K562 (cell line): Measurements from ENCODE around the gene BZW2. TPM values are rescaled to one million over a fixed set of nuclear protein-coding genes. Genes with fewer than 3 reads are reported as not detected.

Experiments used
- ETV6 ChIP-seq, 3 experiments: fragments of 150-350 bp in 1 of 3; sonication (generic) in 1 of 3; formaldehyde crosslinking in 1 of 3; IDR thresholded peaks; 2 replicates each; pipeline versions ENCODE4 v1.6.1 to v1.8.0; 2014 to 2022; ENCODE audit warnings: borderline replicate concordance in 2 of 3, low read depth in 2 of 3, antibody characterized with exemption in 1 of 3, low read length in 1 of 3, mild to moderate bottlenecking in 1 of 3, missing genetic modification reagents in 1 of 3
- FOXK1 ChIP-seq: sonication (generic); formaldehyde crosslinking; IDR thresholded peaks from 2 replicates; pipeline ENCODE4 v1.8.0; 2022; ENCODE audit warnings: missing genetic modification reagents, mild to moderate bottlenecking, borderline replicate concordance
- FOXP1 ChIP-seq: sonication (generic); formaldehyde crosslinking; IDR thresholded peaks from 2 replicates; pipeline ENCODE4 v1.8.0; 2022; ENCODE audit warnings: mild to moderate bottlenecking, missing genetic modification reagents
- MEIS2 ChIP-seq: fragments of 450-650 bp; IDR thresholded peaks from 2 replicates; pipeline ENCODE4 v1.6.1; 2014; ENCODE audit warnings: mild to moderate bottlenecking; ENCODE audit not compliant: partially characterized antibody
- NCOA1 ChIP-seq: fragments of 450-650 bp; IDR thresholded peaks from 2 replicates; pipeline ENCODE4 v1.6.1; 2016; ENCODE audit warnings: low read depth
- POLR2B ChIP-seq: fragments of 450-650 bp; IDR thresholded peaks from 2 replicates; pipeline ENCODE4 v1.6.1; 2018; ENCODE audit warnings: low read depth; ENCODE audit not compliant: partially characterized antibody
- RBM15 ChIP-seq: fragments of 200-400 bp; formaldehyde crosslinking; IDR thresholded peaks from 2 replicates; pipeline ENCODE4 v1.6.1; 2018; ENCODE audit warnings: mild to moderate bottlenecking, low read length, moderate library complexity; ENCODE audit not compliant: insufficient read depth
- RFX1 ChIP-seq: fragments of 450-650 bp; IDR thresholded peaks from 2 replicates; pipeline ENCODE4 v1.6.1; 2016; ENCODE audit warnings: mild to moderate bottlenecking, moderate library complexity
- RFX5 ChIP-seq: IDR thresholded peaks from 2 replicates; pipeline ENCODE4 v1.6.1; 2011; ENCODE audit warnings: low read depth, mild to moderate bottlenecking, improper control_type of control experiment, low read length
- YY1 ChIP-seq, 3 experiments: IDR thresholded peaks; 2 replicates each; pipeline ENCODE4 v1.6.1; 2011; ENCODE audit warnings: low read length in 2 of 3, mild to moderate bottlenecking in 2 of 3, moderate library complexity in 2 of 3, borderline replicate concordance in 1 of 3, control low read depth in 1 of 3, low read depth in 1 of 3; ENCODE audit not compliant: insufficient read depth in 3 of 3, insufficient replicate concordance in 2 of 3, control insufficient read depth in 1 of 3, insufficient read length in 1 of 3; ENCODE audit errors: extremely low read depth in 1 of 3
- ZBTB8A ChIP-seq: fragments of 450-650 bp; IDR thresholded peaks from 2 replicates; pipeline ENCODE4 v1.6.1; 2018; ENCODE audit warnings: mild to moderate bottlenecking, moderate library complexity; ENCODE audit not compliant: partially characterized antibody
- polyA plus RNA-seq, 8 experiments: library from polyadenylated mRNA; depleted of rRNA in 4 of 8; stranded (reverse) in 5 of 8; unstranded in 3 of 8; fragments of >200 nt; fragmentation: Nextera tagmentation in 2 of 8; fragmentation: Illumina TruSeq in 1 of 8; extraction: Ambion mirVana in 2 of 8; extraction: Trizol in 1 of 8; gene quantifications; 2 replicates each; pipeline versions ENCODE4 v1.2.1 to v1.2.3, GENCODE V29; 2011 to 2014; ENCODE audit warnings: inconsistent platforms in 1 of 8, missing spikeins in 1 of 8
- total RNA-seq, 7 experiments: library from RNA; depleted of rRNA in 6 of 7; stranded (reverse); fragments of >200 nt in 6 of 7; fragmentation: Illumina TruSeq in 2 of 7; extraction: Trizol in 2 of 7; gene quantifications; 2 replicates each; pipeline versions ENCODE4 v1.2.1 to v1.2.3, GENCODE V29; 2011 to 2021; ENCODE audit warnings: low replicate concordance in 1 of 7
- TF ChIP-seq, protein P1 (sequence below): fragments of 250-450 bp; sonication (Bioruptor Pico); IDR thresholded peaks from 2 replicates; pipeline ENCODE4 v1.5.0; 2021; ENCODE audit warnings: mild to moderate bottlenecking, moderate library complexity
- TF ChIP-seq, protein P2 (sequence below), 2 experiments: fragments of 450-650 bp; formaldehyde crosslinking in 1 of 2; IDR thresholded peaks; 2 replicates each; pipeline versions ENCODE4 v1.4.0 to v1.6.1; 2014 to 2020; ENCODE audit warnings: mild to moderate bottlenecking in 2 of 2, borderline replicate concordance in 1 of 2, low read depth in 1 of 2

BZW2 gene
- total and polyA plus RNA-seq, 9 of the 15 experiments (the other 6 are each of a cell fraction or from before 2014, with no cell fraction given): 140 to 316 (median 173) TPM

DNA sequence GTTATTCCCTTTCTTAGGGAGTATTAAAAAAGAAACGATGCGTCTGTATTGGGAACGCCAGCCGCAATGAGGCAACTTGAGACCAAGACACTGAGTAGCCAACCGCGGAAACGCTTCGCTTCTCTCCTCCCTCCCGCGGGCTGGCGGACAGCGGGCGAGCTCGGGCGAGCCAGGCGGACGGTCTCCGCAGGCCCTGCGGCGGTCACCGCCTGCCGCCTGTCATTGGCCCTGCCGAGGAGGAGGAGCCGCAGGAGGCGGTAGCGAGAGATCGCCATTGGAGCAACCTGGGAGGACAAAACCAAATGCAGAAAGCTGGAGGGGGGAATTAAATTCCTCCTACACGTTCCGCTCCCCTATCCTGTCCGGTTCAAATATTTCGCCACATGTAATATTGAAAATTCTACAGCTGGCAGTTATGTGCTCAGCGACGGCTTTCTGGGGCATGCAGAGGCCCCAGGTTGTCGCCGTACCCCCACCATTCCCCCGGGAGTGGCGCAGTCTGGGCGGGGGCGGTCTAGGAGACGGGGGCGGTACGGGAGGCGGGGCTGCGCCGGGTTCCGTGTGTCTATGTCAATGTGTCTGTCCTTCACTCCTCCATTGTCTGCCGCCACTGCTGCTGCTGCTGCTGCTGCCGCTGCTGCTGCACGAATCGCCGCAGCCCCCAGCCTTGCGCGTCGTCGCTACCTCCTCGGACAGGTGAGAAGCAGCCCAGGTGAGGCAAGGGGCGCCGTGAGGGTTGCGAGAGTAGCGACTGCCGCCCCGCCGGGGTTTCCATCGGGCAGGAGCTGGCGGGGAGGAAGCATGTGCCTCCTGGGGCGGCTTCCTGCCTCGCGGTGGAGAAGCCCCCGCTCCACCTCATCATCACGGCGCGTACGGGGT, at the start of gene BZW2, which contains the start of gene ANKMY2 (continued):
- TF ChIP-seq, protein P1, sequence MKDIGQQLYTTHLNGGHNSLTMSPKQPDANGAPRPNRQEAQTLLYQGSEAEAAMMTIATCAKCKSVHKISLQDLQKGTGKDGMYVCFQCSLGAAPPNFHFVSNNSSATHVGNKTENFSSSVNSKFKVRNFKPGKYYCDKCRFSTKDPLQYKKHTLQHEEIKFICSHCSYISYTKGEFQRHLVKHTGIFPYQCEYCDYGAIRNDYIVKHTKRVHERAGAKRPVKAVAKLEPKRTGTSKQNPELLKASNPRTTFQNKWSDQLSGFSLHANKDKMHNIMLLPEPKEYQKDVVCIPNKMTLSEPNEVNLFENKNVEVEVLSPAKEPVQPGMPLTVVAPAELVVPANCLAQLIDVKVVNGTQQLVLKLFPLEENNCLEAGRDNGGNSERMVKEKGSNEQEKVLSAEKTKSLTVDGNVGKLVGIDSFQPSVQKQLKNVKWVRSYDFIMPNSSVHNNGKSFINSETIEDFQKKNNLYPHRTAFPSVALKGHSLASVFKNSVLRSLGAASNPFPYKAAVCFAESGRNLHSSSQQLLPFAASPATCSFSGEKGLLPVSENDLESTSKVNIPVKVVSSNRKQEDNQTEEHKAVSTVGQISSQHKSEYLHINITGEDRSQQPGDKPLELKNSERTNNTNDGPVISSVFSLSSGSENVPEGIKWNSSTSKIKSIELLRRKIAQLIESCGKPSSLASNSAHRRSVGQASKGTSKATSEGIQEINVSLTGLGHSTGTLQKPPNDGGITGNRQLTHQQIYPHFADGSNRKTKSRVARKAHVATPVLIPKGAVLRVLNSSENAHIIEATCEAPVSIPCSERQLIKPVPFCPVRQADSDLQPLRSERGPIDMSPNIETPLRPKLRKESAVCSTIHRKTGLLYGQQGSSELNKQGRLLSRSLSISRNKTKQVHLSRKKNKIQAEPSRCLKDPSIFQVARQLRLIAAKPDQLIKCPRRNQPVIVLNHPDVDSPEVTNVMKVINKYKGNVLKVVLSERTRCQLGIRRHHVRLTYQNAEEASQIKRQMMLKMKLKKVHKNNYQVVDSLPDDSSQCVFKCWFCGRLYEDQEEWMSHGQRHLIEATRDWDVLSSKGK (CRISPR knock-in tag): no peak
- TF ChIP-seq POLR2B (peak; percentile 94), RBM15 (no peak), RFX1 (peak; percentile 50), FOXK1 (CRISPR knock-in tag) (peak; percentile 88; the same call in 1 of the 2 replicates), ZBTB8A (no peak), MEIS2 (peak; percentile 6), FOXP1 (CRISPR knock-in tag) (peak; percentile 20; the same call in 1 of the 2 replicates), NCOA1 (peak; percentile 23; the same call in 1 of the 2 replicates), ETV6 (IDR thresholded peaks at IDR 0.05; ENCODE audit: borderline replicate concordance in 1 of 2, low read depth in 2 of 2, low read length in 1 of 2) (no peak), ETV6 (CRISPR knock-in tag; IDR thresholded peaks at IDR 0.05; ENCODE audit: borderline replicate concordance) (peak; percentile 61; the same call in 1 of the 2 replicates), RFX5 (no peak), YY1 (IDR thresholded peaks at IDR 0.05; ENCODE audit: borderline replicate concordance in 1 of 3, control insufficient read depth in 1 of 3, extremely low read depth in 1 of 3, insufficient read depth in 3 of 3, insufficient read length in 1 of 3, insufficient replicate concordance in 2 of 3, low read depth in 1 of 3, low read length in 2 of 3) (peak; percentile 20 to 85 (median 77))
- TF ChIP-seq, protein P2, sequence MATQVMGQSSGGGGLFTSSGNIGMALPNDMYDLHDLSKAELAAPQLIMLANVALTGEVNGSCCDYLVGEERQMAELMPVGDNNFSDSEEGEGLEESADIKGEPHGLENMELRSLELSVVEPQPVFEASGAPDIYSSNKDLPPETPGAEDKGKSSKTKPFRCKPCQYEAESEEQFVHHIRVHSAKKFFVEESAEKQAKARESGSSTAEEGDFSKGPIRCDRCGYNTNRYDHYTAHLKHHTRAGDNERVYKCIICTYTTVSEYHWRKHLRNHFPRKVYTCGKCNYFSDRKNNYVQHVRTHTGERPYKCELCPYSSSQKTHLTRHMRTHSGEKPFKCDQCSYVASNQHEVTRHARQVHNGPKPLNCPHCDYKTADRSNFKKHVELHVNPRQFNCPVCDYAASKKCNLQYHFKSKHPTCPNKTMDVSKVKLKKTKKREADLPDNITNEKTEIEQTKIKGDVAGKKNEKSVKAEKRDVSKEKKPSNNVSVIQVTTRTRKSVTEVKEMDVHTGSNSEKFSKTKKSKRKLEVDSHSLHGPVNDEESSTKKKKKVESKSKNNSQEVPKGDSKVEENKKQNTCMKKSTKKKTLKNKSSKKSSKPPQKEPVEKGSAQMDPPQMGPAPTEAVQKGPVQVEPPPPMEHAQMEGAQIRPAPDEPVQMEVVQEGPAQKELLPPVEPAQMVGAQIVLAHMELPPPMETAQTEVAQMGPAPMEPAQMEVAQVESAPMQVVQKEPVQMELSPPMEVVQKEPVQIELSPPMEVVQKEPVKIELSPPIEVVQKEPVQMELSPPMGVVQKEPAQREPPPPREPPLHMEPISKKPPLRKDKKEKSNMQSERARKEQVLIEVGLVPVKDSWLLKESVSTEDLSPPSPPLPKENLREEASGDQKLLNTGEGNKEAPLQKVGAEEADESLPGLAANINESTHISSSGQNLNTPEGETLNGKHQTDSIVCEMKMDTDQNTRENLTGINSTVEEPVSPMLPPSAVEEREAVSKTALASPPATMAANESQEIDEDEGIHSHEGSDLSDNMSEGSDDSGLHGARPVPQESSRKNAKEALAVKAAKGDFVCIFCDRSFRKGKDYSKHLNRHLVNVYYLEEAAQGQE (IDR thresholded peaks at IDR 0.05; ENCODE audit: borderline replicate concordance): no peak
- TF ChIP-seq, protein P2 (CRISPR knock-in tag; IDR thresholded peaks at IDR 0.05; ENCODE audit: low read depth): no peak; the same call in 1 of the 2 replicates
